Stimulated activated CD4-positive, alpha-beta T cell treated with anti-CD3 and anti-CD28 coated beads, Interleukin-4, amount 100 ng/mL, for 1 hour (primary cell): Measurements from ENCODE around the gene ZDHHC14.
"Not testable (repeated sequence)": the region's sequence is repeated elsewhere in the genome, so short reads cannot be mapped to it uniquely, and the experiment has no call there.

Experiments
- DNase-seq: peaks from one replicate; pipeline ENCODE4 v3.0.0-alpha.2; 2020

The ZDHHC14 gene

DNA sequence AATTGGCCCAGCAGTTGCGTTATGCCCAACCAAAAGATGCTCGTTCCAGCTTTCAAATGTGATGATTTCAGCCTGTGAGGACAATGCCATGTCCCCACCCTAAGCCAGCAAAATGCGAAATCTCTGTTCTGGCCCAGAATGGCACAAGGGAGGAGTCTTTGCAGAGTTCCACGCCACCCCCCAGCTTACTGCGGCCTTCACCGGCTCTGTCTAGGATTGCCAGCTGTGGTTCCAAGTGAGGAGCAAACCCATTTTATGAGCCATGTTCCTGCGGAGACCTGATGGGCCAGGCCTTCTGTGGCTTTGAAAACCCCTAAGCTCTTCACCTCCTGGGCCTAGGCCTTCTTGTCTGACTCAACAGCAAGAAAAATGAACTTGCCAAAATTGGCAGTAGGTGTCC, 295.3 kb downstream of the ZDHHC14 start:
- no peak for DNase-seq

DNA sequence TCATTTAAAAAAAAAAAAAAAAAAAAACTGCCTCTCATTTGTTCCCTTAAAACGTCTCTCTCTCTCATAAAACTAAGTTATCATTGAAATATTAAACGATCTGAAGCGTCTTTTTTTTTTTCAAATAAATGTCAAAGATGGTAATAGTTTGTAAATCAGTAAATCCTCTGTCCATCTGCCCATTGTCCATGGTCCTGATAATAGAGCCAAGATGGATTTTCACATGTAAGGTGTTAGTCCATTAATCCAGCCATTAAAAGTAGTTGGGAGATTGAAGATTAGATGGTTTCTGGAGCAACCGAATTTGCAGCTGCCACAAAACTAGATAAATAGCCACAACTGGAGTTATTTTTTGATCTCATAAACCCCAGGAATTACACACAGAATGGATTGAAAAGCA, 296.2 kb downstream of the ZDHHC14 start:
- DNase-seq = no peak

DNA sequence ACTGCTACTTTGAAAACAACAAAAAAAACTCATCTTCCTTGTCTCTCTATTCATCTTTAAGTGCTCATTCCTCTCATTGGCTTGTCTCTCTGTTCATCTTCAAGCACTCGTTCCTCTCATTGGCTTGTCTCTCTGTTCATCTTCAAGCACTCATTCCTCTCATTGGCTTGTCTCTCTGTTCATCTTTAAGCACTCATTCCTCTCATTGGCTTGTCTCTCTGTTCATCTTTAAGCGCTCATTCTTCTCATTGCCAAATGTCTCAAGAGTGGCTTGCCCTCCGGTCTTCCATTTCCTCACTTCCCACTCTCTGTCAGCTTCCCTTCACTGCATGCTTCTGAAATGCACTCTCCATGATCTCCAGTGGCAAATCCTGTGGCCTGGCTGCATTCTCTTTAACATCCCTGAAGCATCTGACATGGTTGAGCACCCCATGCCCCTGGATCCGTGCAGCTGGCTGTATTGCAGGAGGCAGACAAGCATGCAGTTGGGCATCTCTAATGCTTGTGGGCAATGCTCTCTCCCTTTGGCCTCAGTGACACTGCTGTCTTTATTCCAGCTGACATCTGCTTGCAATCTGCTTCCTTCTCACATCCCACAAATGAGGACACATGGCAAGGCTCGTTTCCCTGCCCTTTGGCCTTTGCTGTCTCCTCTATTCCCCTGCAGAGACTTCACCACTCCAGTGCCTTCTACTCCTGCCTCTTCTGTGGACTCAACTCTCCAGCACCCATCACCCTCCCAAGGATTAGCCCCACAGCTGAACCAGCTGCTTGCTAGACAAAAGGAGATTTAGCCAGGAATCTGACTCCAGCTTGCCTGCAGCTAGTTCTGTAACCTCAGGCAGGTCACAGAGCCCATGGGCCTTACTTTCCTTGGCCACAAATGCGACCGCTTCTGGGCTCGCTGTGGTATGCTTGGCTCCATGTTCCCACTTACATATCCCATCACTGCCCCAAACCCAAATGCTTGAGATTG, 298.9 kb downstream of the ZDHHC14 start:
- DNase-seq = no peak

DNA sequence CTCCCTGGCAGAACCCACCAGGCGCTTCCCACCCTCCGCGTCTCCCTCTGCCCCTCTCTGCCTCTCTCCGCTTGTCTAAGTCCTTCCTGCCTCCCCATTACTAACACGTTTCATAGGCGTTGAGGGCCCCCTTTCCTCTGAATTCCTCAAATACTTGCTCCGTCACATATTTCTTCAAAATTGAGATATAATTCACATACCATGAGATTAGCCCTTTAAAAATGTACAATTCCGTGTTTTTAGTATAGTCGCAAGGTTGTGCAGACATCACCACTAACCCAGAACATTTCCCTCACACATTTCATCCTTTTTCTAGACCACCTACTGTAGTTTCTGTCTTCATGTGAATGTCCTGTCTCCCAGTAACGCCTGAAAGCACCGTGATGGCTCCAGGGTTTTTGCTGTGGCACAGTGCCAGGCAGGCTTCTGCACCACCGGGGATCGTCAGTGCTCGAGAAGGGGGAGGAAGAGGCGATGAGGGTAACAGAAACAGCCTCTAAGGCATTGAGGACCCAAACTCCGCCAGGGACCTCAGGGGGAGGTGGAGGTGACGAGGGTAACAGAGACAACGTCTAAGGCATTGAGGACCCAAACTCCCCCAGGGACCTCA, 300.2 kb downstream of the ZDHHC14 start:
- no peak for DNase-seq

DNA sequence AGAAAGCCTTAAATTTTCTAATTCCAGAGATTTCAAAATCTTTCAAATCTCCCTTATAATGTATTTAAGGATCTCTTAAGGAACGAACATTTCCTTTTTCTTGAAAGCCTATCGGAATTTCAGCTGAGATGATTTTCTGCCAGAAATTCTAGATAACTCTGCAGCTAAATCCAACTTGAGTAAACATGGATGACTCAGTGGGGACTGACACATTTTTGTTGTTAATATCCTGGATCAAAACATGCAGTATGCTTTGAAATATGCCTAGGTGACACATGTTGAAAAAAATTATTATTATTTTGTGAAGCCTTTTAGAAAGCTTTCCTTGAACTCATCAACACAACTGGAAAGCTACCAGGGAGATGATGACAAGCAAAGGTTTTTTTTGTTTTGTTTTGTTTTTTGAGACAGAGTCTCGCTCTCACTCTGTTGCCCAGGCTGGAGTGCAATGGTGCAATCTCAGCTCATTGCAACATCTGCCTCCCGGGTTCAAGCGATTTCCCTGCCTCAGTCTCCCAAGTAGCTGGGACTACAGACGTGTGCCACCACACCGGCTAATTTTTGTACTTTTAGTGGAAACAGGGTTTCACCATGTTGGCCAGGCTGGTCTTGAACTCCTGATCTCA, 302.0 kb downstream of the ZDHHC14 start:
- DNase-seq = no peak

DNA sequence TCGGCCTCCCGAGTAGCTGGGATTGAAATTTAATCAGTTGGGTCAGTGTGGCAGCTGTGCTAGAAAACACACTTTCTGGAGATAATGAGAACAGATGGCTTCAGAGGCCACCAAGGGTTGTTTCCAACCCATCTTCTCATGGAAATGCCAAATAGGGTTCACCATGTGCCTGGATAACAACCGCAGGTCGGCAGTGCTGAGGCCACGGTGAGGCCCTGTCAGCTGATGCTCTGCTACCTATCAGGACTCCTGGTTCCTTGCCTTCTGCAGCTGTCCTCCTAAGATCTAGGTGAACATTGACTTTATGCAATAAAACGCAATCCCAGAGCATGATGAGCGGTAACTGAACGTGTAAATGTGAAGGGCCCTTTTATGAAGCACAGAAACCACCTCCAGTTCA, 302.7 kb downstream of the ZDHHC14 start:
- no peak for DNase-seq

DNA sequence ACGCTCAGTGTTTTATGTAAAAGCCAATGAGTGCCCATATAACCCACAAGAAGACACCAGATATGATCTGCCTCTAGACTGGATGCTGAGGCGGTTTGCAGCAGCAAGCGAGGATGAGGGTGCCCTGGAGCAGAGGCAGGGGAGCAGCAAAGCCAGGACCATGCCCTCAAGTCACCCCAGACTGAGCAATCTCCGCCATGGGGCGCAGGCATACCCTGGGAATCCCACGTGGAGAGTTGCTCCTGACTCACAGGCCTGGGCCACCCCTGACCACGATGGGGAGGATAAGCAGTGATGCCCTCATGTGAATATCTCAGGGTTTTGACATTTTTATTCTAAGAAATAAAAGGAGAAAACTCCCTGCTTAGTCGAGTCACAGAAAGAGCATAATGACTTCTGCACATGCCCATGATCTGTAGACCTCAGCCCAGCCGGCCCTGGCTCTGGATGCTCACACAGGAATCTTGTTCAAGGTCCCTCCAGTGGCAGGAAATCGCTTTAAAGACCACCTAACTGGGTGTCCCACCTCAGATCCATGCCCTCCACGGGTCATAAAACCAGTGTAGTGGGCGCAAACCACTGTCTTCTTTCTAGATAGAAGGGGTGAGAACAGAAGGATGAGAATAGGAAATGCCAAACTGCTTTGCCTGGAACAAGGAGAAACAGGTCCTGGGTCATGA, 303.8 kb downstream of the ZDHHC14 start:
- no peak for DNase-seq

DNA sequence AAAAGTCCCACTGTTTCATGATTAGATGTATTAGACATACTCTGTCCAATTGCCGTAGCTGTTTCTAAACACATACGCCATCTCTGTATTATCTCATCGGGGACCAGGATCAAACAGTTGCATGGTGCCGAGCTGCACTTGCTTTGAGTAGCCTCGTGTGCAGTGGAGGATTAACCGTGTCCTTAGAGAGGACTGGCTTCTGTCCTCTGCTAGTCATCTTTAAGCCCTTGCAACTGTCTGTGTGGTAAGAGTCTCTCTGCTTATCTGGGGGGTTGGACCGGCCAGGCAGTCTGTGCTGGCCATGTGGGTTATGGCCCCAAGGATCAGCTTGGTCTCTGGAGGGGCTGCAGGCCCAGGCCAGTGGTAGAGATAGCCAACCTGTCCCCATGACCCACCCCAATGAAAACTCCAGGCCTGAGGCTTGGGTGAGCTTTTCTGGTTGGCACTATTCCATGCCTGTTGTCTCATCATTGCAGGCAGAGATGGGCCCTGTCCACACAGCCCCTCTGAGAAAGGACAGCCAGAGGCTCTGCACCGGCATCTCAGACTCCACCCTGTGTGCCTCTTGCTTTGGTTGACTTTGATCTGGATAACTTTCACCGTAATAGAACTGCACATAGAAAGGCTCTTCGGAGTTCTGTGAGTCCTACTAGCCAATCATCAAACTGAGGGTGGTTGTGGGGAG, 304.7 kb downstream of the ZDHHC14 start:
- no peak for DNase-seq

DNA sequence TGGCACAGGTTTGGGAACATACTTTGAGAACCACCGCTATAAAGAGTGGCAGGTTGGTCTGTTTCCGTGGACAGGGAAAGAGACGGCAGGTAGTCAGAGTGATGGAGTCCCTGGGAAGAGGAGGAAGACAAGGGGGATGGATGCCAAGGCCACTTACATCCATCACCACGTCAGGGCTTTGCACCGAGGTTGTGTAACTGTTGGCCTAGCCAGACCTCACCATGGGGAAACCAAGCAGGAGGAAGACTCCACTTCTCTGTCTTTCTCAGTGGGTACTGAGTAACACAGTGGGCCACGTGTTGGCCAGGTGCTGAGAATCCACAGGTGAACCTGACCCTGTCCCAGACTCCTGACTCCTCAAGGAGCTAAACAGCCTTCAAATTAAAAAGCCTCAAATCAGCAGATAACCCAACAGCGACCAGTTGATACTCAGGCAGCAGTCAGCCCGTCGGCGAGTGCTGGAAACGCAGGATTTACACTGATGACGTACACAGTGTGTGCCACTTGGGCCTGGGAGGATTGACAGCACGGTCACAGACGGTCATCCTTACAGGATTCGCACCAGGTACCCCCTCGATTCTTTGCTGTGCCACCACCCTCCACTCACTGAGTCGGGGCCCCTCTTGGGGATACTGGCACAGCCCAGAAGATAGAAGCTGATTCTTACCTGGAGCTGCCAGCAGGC, 307.4 kb downstream of the ZDHHC14 start:
- DNase-seq = no peak

DNA sequence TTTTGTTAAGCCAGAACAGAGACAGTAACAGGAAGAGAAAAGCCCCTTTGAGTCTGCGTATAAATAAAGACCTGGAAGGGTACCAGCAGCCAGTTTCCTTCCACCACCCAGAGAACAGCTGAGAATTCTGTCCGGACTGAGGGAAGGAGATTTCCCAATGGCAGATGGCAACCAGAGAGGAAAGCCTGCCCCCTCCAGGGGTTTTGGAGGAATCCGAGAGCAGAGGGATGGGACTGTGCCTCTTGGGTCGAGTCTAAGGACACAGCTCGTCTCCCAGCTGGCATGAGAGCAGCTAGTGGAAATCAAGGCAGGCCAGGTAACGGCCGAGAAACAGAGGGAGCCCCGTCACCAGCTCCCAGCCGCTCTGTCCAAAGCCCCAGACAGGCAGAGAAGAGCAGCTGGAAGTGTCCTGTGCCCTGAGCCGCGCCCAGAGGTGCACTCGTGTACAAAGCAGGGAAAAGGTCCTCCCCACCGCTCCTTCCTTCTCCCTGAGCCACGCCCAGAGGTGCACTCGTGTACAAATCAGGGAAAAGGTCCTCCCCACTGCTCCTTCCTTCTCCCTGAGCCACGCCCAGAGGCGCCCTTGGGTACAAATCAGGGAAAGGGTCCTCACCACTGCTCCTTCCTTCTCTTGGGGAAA, 308.1 kb downstream of the ZDHHC14 start:
- no peak for DNase-seq

DNA sequence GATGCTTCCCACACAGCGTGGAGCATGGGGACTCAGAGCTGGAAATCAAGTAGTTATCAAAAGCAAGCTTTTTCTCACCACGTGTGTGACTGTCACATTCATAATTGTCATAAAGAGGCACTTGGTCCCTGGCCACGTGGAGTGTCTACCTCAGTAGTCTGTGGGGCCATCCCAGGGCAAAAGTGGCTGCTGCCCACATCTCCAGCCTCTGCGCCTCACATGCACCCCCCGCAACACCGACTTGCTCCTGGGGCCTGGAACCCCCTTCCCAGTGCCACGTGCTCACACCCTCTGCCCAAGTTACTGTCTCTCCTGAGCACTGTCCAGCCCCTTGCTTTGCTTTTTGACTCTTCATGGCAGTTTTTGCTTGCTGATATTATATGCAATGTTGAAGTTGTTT, 308.9 kb downstream of the ZDHHC14 start:
- no peak for DNase-seq

DNA sequence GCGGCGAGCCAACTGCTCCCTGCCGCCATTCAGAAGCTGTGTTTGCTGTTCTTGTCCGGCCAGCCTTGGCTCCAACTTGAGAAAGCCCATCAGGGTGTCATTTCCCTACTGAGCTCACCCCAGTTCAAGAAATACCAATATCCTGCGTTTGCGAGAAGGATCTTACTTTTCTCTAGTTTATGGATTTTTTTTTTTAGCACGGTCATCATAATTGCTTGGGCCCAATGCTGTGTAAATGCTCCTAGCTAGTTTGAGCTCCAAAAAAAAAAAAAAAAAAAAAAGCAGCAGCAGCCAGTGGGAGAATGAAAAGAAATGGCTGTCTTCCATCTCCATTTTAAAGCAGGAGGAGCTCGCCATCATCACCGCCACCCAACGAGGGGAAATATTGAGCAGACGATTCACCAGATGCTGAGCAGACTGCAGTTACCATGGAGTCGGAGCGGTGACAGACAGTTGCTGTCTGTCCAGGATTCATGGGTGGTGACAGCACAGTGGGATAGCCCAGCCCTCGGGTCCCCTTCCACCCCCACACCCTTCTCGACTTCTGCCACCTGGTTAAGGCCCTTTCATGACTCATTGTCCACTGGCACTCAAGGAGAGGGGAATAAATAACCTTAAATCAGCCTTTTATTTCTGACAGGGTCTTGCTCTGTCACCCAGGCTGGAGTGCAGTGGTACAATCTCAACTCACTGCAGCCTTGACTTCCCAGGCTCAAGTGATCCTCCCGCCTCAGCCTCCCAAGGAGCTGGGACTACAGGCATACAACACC, 309.6 kb downstream of the ZDHHC14 start:
- DNase-seq = no peak

DNA sequence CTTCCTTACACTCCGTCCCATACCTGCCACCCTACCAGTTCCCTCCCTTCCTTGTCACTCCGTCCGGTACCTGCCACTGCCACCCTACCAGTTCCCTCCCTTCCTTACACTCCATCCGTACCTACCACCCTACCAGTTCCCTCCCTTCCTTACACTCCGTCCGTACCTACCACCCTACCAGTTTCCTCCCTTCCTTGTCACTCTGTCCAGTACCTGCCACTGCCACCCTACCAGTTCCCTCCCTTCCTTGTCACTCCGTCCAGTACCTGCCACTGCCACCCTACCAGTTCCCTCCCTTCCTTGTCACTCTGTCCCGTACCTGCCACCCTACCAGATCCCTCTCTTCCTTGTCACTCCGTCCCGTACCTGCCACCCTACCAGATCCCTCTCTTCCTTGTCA, 310.6 kb downstream of the ZDHHC14 start:
- DNase-seq = not testable (repeated sequence)

DNA sequence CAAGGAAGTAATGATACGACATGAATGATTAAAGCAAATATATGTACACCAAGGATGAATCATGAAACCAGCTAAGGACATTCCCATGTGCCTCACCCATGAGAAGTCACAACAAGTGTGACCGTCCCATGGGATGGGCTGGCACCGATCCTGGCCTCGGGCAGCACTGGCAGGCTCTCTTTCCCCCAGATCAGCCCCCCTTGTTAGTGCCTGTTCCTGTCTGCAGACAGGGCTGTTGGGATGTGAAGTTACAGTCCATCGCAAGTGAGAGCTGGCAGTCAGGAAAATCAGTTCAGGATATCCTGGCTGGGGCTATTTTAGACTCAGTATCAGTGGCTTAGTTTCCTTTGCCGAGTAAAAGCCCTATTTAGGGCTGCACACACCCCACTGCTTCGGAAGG, 312.9 kb downstream of the ZDHHC14 start:
- no peak for DNase-seq

DNA sequence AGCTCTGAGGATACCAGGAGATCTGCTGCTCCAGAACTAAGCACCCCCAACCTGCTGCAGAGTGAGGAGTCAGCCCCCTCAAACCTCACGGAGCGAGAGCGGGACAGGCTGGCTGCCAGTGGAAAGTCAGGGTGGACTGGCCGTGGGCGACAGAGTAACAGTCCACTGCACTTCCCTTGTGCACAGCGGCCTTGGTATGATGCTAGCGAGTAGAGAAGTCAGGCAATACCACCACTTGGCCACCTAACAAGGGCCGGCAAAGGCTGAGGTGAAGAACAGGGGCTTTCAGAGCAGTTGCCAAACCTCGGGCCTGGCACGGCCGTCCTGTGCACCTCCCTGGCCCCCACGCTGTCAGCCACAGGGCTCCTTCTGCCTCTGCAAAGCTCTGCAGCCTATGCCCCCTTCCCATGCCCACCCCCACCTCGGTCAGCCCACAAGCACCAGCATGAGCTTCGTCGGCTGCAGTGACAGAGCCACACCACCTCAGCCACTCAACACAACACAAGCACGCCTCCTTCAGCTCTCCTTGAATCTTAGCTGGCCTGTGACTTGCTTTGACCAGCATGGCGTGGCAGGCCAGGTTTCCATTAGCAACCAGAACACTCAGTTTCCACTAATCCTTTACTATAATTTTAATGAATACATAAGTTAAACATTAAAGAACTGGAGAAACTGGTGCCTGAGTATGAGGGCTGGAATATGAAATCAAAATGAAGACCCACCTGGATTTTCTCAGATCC, 314.5 kb downstream of the ZDHHC14 start:
- DNase-seq = no peak

DNA sequence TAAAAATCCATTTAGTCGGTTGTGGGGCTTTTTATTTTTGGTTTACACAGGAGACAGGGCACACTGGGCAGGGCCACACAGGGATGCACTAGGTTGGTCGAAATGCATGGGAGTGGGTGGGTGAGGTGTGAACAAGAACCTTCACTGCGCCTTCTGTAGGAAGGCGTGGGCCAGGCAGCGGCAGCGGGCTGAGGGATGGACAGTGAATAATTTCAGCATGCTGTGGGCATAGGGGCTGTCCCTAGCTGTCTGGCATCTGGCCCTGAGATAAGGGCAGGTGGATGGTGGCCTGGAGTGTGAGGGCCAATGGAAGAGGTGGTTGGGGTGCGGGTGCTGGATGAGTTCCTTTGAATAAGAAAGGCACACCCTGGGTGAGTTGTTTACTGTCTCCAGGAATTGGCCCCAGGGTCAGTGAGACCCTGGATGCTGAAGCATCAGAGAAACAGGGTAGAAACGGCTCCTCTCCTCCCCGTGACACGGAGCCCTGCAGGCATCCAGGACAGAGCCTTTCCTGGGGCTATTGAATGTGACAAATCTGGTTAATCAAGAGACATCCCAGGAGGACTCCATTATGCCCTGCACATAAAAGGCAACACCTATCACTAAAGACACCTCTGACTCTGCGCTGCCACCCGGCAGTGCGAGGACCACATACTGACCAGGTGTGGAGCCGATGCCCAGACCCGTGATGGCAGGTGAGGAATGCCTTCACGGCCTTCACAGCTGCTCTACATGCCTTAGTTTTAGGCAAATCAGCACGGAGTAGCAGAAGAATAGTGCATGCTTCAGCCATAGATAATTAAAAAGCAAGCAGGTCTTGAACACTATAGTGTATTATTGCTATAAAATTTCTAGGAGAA, 319.0 kb downstream of the ZDHHC14 start:
- no peak for DNase-seq

DNA sequence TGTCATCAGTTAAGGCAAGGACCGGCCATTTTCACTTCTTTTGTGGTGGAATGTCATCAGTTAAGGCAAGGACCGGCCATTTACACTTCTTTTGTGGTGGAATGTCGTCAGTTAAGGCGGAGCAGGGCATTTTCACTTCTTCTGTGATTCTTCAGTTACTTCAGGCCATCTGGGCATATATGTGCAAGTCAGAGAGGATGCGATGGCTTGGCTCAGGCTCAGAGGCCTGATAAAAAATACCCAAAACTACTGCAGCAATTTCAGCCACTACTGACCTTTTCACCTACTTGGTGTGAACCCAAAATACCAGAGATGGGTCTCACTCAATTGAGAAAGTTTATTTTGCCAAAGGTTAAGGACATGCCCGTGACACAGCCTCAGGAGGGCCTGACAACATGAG, 325.4 kb downstream of the ZDHHC14 start:
- not testable (repeated sequence) for DNase-seq

DNA sequence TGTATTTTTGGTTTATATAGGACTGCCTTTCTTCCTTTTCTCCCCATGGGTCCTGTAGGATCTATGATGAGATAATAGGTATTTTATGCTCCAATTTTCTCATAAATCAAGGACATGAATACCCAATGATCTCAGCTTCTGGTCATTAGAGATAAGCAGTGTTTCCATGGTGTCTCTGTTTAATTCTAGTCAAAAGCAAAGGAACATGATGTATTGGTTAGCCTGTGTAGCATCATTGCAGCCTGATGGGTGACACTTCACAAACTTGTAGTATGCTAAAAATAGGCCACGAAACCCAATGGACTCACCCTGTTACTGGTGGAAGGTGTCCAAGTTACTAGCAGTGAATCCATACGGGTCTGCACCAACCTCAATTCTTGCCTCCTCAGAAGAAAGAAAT, 325.9 kb downstream of the ZDHHC14 start:
- DNase-seq = no peak

DNA sequence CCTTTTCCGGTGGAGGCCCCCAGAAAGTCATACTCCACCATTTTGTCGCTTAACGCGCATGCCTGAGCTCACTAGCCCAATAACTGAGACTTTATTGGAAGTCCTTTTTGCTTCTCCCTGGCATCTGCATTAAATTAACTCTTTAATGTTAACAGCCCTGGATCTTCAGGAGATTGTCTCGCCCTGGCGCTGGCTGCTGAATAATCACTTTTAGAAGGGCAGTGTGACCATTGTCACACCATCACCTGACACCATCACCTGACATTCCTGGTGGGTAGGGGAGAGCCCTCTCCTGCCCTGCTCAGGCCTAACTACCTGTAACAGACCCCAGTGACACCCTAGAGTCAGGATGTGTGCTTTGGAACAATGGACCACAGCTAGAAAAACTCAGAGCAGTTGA, 326.6 kb downstream of the ZDHHC14 start:
- no peak for DNase-seq
